Stimulated activated CD8-positive, alpha-beta memory T cell treated with anti-CD3 and anti-CD28 coated beads, Interleukin-12 subunit alpha, Interleukin-12 subunit beta, amount 100 ng/mL, for 24 hours (primary cell): ENCODE results near the gene FREM2.

Experiments
- DNase-seq: peaks from one replicate; pipeline ENCODE4 v3.0.0-alpha.2; 2020; ENCODE audit errors: extremely low read depth

The FREM2 gene

GRCh38 chr13:38686577-38687245 is at the start of gene FREM2:
TSS of gene FREM2 (plus strand) at chr13:38687077. CDS start at chr13:38687345, 268 bp downstream.
- DNase-seq = no peak

- no peak for DNase-seq
Observed at GRCh38 chr13:38637576-38637975, 49.3 kb upstream of the FREM2 start.

- DNase-seq = no peak
Observed at GRCh38 chr13:38641164-38641948, 45.5 kb upstream of the FREM2 start.

DNA sequence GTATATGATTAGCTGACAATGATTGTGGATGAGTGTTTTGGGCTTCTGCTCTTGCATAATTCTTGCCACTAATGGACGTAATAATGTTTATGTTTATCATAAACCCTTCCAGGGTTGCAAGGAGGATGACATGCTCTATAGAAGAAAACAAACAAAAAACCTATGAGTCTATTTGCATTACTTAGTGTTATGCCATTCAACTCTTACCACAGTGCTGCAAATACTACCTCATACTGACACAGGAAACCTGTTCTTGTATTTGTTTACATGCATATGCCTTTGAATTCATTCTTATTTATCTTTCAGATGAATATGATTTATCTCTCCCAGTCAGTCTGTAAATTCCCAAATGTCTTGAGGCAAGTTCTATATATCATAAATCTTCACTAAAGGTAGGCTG is 39.6 kb upstream of the FREM2 start:
- DNase-seq = no peak

GRCh38 chr13:38648912-38649311 is 38.0 kb upstream of the FREM2 start:
- DNase-seq = no peak

DNA sequence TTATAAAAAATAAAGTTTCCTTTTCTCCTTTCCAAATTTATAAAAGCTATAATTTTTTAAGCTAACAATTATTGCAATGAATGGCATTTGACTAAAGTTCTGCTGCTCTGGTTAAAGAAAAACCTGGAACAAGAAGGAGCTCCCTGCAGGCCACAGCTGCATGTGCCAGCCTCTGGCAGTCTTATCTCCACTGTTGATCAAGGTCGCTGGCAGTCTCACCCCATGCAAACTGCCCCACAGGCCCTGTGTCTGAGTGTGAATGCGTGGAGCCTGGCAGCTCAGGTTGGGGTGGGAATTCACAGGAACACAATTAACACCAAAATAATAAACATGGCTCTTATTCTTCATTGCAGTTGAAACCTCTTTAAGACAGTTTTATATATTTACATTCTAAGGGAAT is 30.2 kb upstream of the FREM2 start:
- DNase-seq = no peak

GRCh38 chr13:38657191-38657590 is 29.7 kb upstream of the FREM2 start:
- no peak for DNase-seq

GRCh38 chr13:38658906-38659305 is 28.0 kb upstream of the FREM2 start:
- DNase-seq = no peak

DNA sequence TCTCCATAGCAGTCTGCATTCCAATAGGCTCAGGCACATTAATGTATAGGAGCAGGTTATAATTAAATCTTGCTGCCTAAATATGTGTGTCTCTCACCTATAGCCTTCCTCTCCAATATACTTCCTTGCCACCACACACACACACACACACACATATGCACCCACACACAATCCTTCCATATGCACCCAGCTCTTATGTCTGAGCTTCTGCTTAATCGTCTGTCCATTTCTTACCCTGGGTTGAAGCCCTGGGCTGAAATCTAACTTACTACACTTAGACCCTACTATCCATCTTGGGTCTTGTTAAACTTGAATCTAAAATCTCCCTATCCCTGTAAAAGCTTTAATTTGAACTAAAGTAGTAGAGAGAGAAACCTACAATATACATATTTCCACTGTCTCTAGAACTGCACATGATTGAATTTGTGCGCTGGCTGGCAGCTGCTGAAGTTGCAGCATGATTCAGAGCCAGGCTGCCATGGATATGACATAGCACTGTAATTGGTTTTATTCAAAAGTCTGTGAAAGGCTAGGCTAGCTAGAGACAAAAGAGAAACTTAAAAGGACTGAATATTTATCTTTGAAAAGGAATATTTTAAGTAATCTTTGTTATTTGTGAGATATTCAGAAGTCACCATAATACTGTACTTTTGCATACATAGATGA is 25.7 kb upstream of the FREM2 start:
- DNase-seq = no peak

DNA sequence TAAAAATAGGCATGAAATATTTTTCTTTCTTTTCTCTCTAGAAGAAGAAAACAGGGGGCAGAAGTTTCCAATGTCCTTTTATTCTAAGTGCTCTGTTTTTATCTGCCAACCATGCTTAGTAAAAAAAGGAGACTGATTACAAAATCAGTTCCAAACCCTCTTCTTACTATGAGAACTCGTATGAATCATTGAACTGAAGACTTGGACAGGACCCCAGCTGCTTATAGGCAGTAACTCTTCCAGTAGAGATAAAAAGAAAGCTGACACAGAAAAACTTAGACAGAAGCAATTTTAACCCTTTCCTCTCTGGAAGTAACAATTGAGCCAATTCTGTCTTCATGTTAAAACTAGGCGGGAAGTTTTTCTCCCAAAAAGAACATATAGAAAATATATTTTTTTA is 24.5 kb upstream of the FREM2 start:
- DNase-seq = no peak

DNA sequence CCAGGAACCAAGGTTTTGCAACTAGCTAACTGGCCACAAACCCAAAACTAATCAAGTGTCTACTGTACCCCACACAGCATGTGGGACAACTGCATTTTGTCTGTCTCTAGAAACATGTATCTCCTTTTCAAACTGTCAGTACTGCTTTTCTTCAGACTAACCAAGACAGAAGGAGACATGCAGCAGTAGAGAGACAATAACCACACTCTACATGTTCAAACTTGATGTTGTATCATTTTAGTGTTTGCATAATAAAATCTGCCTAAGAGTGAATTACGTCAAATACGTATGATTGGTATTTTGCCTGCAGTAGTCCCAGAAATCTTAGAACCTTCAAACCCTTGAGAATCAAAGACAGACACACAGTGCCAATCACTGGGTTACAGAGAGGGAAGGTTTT is 22.0 kb upstream of the FREM2 start:
- no peak for DNase-seq

DNA sequence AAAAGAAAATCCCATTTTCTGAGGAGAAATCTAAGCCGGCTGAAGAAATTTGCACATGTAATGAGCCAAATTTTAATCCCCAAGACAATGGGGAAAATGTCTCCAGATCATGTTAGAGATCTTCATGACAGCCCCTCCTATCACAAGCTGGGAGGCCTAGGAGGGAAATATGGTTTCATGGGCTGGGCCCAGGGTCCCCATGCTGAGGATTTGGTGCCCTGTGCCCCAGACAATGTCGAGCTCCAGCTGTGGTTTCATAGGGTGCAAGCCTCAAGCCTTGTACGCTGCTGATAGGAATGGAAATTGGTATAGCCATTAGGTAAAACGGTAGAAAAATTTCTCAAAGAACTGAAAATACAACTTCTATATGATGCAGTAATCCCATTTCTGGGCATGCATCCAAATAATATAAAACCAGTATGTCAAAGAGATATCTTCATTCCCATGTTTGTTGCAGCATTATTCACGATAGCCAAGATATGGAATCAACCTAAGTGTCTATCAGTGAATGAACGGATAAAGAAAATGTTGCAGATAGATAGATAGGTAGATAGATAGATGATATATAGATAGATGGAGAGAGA is 19.3 kb upstream of the FREM2 start:
- no peak for DNase-seq

- DNase-seq = no peak
Observed at GRCh38 chr13:38669234-38669964, 17.5 kb upstream of the FREM2 start.

GRCh38 chr13:38670627-38671026 is 16.2 kb upstream of the FREM2 start:
- DNase-seq = no peak

DNA sequence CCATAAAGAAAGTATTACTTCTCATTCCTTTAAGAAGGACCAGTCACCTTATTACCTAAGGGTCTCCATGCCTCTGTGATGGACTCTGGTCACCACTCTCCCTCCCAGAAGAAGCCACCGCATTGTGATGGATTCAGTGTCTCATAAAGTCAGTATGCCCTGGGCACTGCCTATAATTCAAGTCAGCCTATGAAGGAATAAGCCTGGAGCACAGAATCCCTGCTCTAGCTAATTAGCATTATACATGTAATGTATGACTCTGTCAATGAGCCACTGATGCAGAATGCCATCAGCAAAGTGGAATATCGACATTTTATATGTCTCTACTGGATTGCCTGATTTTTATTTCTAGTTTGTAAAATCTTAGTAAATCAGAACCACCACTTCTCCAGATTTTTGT is 14.9 kb upstream of the FREM2 start:
- no peak for DNase-seq

DNA sequence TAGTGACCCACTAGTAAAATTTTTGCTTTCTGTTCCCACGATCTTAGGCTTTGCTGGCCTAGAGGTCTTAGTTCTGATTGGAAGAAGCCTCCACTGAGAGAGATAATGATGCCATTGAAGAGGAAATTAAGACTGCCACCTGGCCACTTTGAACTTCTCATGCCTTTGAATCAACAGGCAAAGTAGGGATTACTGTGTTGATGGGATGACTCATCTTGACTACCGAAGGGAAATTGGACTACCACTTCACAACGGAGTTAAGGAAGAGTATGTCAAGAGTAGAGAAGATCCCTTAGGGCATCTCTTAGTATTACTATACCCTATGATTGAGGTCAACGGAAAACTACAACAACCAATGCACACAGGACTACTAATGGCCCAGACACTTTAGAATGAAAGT is 12.7 kb upstream of the FREM2 start:
- DNase-seq = no peak

- DNase-seq = no peak
Observed at GRCh38 chr13:38680912-38681311, 6.0 kb upstream of the FREM2 start.

GRCh38 chr13:38684714-38685113 is 2.2 kb upstream of the FREM2 start:
- no peak for DNase-seq

- DNase-seq = no peak
Observed at GRCh38 chr13:38685431-38685830, 1.4 kb upstream of the FREM2 start.

DNA sequence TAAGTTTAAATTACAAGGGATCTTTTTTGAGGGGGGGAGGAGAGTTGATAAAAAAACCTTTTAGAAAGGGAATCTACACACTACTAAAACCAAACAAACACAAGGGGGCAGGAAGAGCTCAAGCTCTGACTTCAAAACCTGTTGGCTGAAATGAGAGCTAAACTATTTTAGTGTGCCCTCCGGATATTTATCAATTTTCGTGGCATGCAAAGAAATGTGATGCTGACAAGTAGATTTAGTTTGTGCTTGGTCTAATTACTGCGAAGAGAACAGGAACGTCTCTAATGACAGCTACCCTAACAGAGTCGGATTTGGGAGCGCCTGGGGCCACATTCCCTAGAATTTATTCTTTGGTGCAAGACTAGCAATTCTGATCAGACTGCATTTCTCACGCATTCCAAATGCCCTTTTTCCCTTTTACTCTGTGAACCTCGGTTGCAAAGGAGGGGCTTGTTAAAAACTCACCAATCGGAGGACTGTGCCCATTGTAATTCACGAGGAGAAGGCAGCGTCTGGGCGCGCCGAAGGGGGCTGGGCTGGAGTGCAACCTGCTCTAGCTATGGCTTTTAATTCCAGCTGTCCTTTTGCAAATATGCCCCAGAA is 802 bp upstream of the FREM2 start:
- DNase-seq = no peak
